Measurements from ENCODE around the gene EIPR1.

The EIPR1 gene

GRCh38 chr2:3325458-3326181 is 52.0 kb downstream of the EIPR1 start:
- no peak for DNase-seq (ENCODE audit: extremely low read depth in 1 of 2, low read depth in 1 of 2)

- no peak for DNase-seq (ENCODE audit: extremely low read depth in 1 of 2, low read depth in 1 of 2)
Measured at GRCh38 chr2:3324404-3325281, 53.0 kb downstream of the EIPR1 start.

GRCh38 chr2:3324036-3324386 is 53.6 kb downstream of the EIPR1 start:
- DNase-seq (ENCODE audit: extremely low read depth in 1 of 2, low read depth in 1 of 2): no peak

- no peak for DNase-seq (ENCODE audit: extremely low read depth in 1 of 2, low read depth in 1 of 2)
Measured at GRCh38 chr2:3323360-3324035, 54.1 kb downstream of the EIPR1 start.

- no peak for DNase-seq (ENCODE audit: extremely low read depth in 1 of 2, low read depth in 1 of 2)
Measured at GRCh38 chr2:3322311-3322970, 55.2 kb downstream of the EIPR1 start.

- DNase-seq (ENCODE audit: extremely low read depth in 1 of 2, low read depth in 1 of 2): no peak
Measured at GRCh38 chr2:3321825-3322224, 55.8 kb downstream of the EIPR1 start.

- DNase-seq (ENCODE audit: extremely low read depth in 1 of 2, low read depth in 1 of 2): no peak
Measured at GRCh38 chr2:3320910-3321605, 56.6 kb downstream of the EIPR1 start.

- no peak for DNase-seq (ENCODE audit: extremely low read depth in 1 of 2, low read depth in 1 of 2)
Measured at GRCh38 chr2:3319745-3320566, 57.7 kb downstream of the EIPR1 start.

GRCh38 chr2:3319134-3319533 is 58.5 kb downstream of the EIPR1 start:
- no peak for DNase-seq (ENCODE audit: extremely low read depth in 1 of 2, low read depth in 1 of 2)

- DNase-seq (ENCODE audit: extremely low read depth in 1 of 2, low read depth in 1 of 2): no peak
Measured at GRCh38 chr2:3317871-3318590, 59.6 kb downstream of the EIPR1 start.

- DNase-seq (ENCODE audit: extremely low read depth in 1 of 2, low read depth in 1 of 2): no peak
Measured at GRCh38 chr2:3317277-3317685, 60.3 kb downstream of the EIPR1 start.

- no peak for DNase-seq (ENCODE audit: extremely low read depth in 1 of 2, low read depth in 1 of 2)
Measured at GRCh38 chr2:3316456-3317276, 61.0 kb downstream of the EIPR1 start.

- DNase-seq (ENCODE audit: extremely low read depth in 1 of 2, low read depth in 1 of 2): no peak
Measured at GRCh38 chr2:3314626-3315025, 63.0 kb downstream of the EIPR1 start.

- no peak for DNase-seq (ENCODE audit: extremely low read depth in 1 of 2, low read depth in 1 of 2)
Measured at GRCh38 chr2:3313781-3314375, 63.7 kb downstream of the EIPR1 start.

GRCh38 chr2:3312576-3313345 is 64.9 kb downstream of the EIPR1 start:
- no peak for DNase-seq (ENCODE audit: extremely low read depth in 1 of 2, low read depth in 1 of 2)

- DNase-seq (ENCODE audit: extremely low read depth in 1 of 2, low read depth in 1 of 2): no peak
Measured at GRCh38 chr2:3311601-3312000, 66.0 kb downstream of the EIPR1 start.
